ENCODE data around the gene ZNF444. TPM values are rescaled to one million over a fixed set of nuclear protein-coding genes. Genes with fewer than 3 reads are reported as not detected.
A peak's percentile ranks its signal among the peaks of the same experiment; 100 is the strongest.

Gene ZNF444
- total and polyA plus RNA-seq, 9 donors, result 7.3 to 48.2 (median 35.2) TPM

GRCh38 chr19:56116606-56117005 is 24.5 kb upstream of the ZNF444 start:
- no peak overlapping the region for H3K27ac ChIP-seq
- H3K4me3 ChIP-seq, result no peak overlapping the region
- H3K27me3 ChIP-seq, result no peaks in the 10 kb centered on the region
- no peaks in the 10 kb centered on the region for H3K36me3 ChIP-seq
- no peak for TF ChIP-seq POLR2A (IDR thresholded peaks at IDR 0.05)
- no peak for TF ChIP-seq EP300 (IDR thresholded peaks at IDR 0.05)
- TF ChIP-seq CTCF (IDR thresholded peaks at IDR 0.05), result no peak
- H3K4me1 ChIP-seq (ENCODE audit: insufficient read depth), result peaks cover 27% of the 10 kb centered on the region
- intact Hi-C loops (cut with DNase I), result no loop called here
- H3K9me3 ChIP-seq, result no peaks in the 10 kb centered on the region
- 77 to 85% (median 79%) methylated on average over 6 of the region's 6 CpGs for WGBS, 3 donors
- DNase-seq, result no peak

- Histone ChIP-seq H3K27ac (no peak overlapping the region), H3K9me3 (no peaks in the 10 kb centered on the region), H3K4me3 (no peak overlapping the region), H3K4me1 (ENCODE audit: insufficient read depth) (peaks cover 23% of the 10 kb centered on the region), H3K36me3 (no peaks in the 10 kb centered on the region), H3K27me3 (no peaks in the 10 kb centered on the region)
- TF ChIP-seq POLR2A (IDR thresholded peaks at IDR 0.05) (no peak), CTCF (IDR thresholded peaks at IDR 0.05) (no peak), EP300 (IDR thresholded peaks at IDR 0.05) (no peak)
- intact Hi-C loops (cut with DNase I), result no loop called here
- 80 to 85% (median 84%) methylated on average over 14 of the region's 14 CpGs for WGBS, 3 donors
- no peak for DNase-seq
Measured at GRCh38 chr19:56117376-56117884, 23.7 kb upstream of the ZNF444 start.

- TF ChIP-seq CTCF (IDR thresholded peaks at IDR 0.05), result no peak
- TF ChIP-seq POLR2A (IDR thresholded peaks at IDR 0.05), result no peak
- no peak for TF ChIP-seq EP300 (IDR thresholded peaks at IDR 0.05)
- H3K4me3 ChIP-seq, result no peak overlapping the region
- no peak for DNase-seq
- H3K4me1 ChIP-seq (ENCODE audit: insufficient read depth), result peaks cover 23% of the 10 kb centered on the region
- H3K27me3 ChIP-seq, result no peaks in the 10 kb centered on the region
- 64 to 72% (median 70%) methylated on average over 9 of the region's 9 CpGs for WGBS, 3 donors
- intact Hi-C loops (cut with DNase I), result no loop called here
- H3K9me3 ChIP-seq, result no peaks in the 10 kb centered on the region
- H3K36me3 ChIP-seq, result no peaks in the 10 kb centered on the region
- no peak overlapping the region for H3K27ac ChIP-seq
Measured at GRCh38 chr19:56117889-56118288, 23.2 kb upstream of the ZNF444 start.

- H3K27ac ChIP-seq, result peak overlapping the region in 1 of 2 donors; percentile 91
- WGBS, 3 donors, result 14 to 26% (median 15%) methylated on average over 8 of the region's 8 CpGs
- intact Hi-C loops (cut with DNase I), result no loop called here
- H3K36me3 ChIP-seq, result no peaks in the 10 kb centered on the region
- peaks cover 20% of the 10 kb centered on the region for H3K4me1 ChIP-seq (ENCODE audit: insufficient read depth)
- TF ChIP-seq EP300 (IDR thresholded peaks at IDR 0.05) (no peak), POLR2A (IDR thresholded peaks at IDR 0.05) (no peak), CTCF (IDR thresholded peaks at IDR 0.05) (no peak)
- H3K9me3 ChIP-seq, result no peaks in the 10 kb centered on the region
- H3K4me3 ChIP-seq, result no peak overlapping the region
- DNase-seq, result no peak
- no peaks in the 10 kb centered on the region for H3K27me3 ChIP-seq
Measured at GRCh38 chr19:56118666-56119581, 22.2 kb upstream of the ZNF444 start.
